GM06990 (cell line): ENCODE data around the gene CACNA1C.

Experiments used
- DNase-seq: peaks from one replicate; pipeline ENCODE4 v3.0.0-alpha.2; 2011; ENCODE audit not compliant: insufficient read length; ENCODE audit errors: extremely low read depth
- H3K27me3 ChIP-seq: replicated peaks from 2 replicates; pipeline ENCODE4 v1.6.0; 2011; ENCODE audit warnings: low read length; ENCODE audit not compliant: control insufficient read depth, insufficient read depth
- H3K36me3 ChIP-seq: 2 replicates; pipeline ENCODE4 v1.5.1; 2011; ENCODE audit warnings: low read length; ENCODE audit not compliant: control insufficient read depth, insufficient read depth
- H3K4me3 ChIP-seq: replicated peaks from 2 replicates; pipeline ENCODE4 v1.5.1; 2011; ENCODE audit warnings: low read depth, mild to moderate bottlenecking, control low read depth, low read length
- TF ChIP-seq, protein P1 (sequence below): IDR thresholded peaks from 2 replicates; pipeline ENCODE4 v1.5.1; 2011; ENCODE audit warnings: low read length, control low read depth, mild to moderate bottlenecking, inconsistent platforms; ENCODE audit not compliant: insufficient read depth, poor library complexity, severe bottlenecking

The CACNA1C gene

DNA sequence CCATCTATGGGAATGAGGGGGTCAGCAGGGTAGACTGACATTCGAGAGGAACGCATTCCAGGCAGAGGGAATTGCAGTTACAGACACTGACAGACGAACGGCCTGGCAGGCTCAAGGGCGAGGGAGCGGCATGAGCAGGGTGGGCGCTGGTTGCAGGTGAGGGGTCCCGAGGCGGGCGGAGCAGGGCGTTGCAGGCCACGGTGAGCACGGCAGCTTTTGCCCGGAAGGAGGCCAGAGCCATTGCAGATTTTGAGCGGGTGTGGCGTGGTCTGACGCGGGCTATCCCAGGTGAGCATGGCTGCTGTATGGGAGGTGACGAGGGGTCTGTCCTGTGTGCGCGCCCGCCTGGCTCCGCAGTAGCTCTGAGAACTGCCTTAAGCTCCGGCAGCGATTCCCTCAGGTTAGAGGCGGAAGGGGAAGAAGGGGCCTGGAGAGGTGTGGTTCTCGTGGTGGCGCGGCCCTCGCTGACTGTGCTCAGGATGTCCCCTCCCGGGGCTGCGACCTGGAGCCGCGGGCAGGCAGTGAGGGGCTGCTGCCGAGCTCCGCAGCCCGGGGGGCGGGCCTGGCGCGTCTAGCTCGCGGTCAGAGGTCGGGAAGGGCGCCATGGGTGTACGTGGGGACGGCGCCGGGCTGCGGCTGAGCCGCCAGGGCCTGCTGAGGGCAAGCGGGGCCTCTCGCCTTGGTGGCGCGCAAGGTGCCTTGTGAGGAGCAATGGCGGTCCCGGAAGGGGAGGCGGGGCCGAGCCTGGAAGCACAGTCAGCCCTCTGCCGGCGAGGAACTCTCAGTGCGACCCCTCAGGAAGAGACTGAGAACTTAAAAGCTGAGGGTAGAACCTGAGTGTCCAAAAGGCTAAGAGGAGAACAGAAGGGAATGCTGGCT is 177.1 kb downstream of the CACNA1C start:
- no peak for DNase-seq
- Histone ChIP-seq H3K36me3 (no peaks in the 10 kb centered on the region), H3K27me3 (no peaks in the 10 kb centered on the region), H3K4me3 (no peak overlapping the region)
- TF ChIP-seq, protein P1, sequence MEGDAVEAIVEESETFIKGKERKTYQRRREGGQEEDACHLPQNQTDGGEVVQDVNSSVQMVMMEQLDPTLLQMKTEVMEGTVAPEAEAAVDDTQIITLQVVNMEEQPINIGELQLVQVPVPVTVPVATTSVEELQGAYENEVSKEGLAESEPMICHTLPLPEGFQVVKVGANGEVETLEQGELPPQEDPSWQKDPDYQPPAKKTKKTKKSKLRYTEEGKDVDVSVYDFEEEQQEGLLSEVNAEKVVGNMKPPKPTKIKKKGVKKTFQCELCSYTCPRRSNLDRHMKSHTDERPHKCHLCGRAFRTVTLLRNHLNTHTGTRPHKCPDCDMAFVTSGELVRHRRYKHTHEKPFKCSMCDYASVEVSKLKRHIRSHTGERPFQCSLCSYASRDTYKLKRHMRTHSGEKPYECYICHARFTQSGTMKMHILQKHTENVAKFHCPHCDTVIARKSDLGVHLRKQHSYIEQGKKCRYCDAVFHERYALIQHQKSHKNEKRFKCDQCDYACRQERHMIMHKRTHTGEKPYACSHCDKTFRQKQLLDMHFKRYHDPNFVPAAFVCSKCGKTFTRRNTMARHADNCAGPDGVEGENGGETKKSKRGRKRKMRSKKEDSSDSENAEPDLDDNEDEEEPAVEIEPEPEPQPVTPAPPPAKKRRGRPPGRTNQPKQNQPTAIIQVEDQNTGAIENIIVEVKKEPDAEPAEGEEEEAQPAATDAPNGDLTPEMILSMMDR, result no peak

DNA sequence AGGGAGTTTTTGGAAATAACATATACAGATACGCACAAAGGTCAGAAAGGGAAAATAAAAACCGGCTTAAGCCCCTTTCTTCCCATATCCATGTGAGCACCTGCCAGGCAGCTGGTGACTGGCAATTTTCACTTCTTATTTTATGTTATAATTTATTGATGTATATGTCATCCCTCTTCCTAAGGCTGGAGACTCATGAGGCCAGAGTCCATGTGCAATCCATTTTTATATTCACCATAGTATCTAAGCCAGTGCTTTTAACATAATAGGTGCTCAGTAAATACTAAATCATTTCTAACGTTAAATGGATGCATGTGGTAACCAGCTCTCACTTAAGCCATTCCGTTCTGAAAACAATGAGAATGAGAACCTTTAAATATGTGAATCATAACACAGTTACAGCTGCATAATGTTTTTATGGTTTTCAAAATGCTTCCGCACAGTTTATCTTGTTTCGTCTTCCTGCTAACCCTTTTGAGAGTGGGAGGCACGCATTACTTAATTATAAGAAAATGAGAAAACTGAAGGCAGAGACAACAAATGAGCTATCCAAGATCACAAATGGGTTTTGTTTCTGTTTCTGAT is 178.3 kb downstream of the CACNA1C start:
- DNase-seq, result no peak
- no peaks in the 10 kb centered on the region for H3K36me3 ChIP-seq
- TF ChIP-seq, protein P1, result no peak
- H3K27me3 ChIP-seq, result no peaks in the 10 kb centered on the region
- H3K4me3 ChIP-seq, result no peak overlapping the region

DNA sequence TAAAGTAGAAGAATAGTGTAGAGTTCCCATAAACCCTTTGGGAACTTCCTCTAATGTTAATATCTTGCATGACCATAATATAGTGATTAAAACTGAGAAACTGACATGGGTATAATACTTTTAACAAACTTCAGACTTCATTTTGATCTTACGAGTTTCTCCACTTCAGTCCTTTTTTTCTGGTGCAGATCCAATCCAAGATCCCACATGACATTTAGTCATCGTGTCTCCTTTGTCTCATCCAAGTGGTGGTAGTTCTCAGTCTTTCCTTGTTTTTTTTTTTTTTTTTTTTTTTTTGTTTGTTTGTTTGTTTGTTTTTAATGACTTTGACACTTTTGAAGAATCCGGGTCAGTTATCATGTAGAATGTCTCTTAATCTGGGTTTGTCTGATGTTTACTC is 179.2 kb downstream of the CACNA1C start:
- no peak for DNase-seq
- H3K27me3 ChIP-seq, result no peaks in the 10 kb centered on the region
- no peak overlapping the region for H3K4me3 ChIP-seq
- H3K36me3 ChIP-seq, result no peaks in the 10 kb centered on the region
- TF ChIP-seq, protein P1, result no peak

DNA sequence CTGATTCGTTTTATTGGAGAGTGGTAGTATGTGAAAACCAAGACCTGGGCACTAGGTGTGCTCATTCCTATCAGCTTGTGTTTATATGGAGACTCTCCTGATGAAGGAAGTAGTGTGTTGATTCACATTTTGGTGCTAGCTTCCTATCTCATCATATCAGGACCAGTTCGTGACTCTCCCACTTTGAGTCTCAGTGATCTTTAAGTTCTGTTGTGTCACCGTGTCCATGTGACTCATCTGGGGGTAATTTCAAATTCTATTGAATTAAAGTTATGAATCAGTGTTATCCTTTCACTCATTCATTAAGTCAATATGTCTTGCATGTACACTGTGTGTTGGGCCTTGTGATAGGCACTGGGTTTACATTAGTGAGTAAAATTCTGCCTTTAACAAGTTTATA is 180.2 kb downstream of the CACNA1C start:
- TF ChIP-seq, protein P1, result no peak
- no peak for DNase-seq
- Histone ChIP-seq H3K4me3 (no peak overlapping the region), H3K27me3 (no peaks in the 10 kb centered on the region), H3K36me3 (no peaks in the 10 kb centered on the region)

DNA sequence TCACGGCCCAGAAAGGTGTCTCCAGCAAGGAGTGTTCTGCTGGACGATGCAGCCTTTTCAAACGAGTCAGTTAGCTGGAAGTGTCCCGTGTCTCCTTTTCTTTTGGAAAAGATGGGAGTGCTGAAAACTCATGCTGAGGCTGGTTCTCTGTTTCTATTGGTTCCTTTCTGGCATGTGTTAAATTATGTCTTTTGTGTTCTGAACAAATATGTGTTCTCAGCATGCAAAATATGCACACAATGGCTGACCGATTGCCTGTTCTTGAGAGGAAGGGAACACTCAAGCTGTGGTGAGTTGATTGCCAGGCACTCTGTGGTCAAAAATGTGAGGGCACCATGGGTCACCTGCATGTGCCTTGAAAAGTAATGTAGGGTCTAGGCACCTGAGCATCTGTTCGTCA is 181.3 kb downstream of the CACNA1C start:
- Histone ChIP-seq H3K36me3 (no peaks in the 10 kb centered on the region), H3K4me3 (no peak overlapping the region), H3K27me3 (no peaks in the 10 kb centered on the region)
- TF ChIP-seq, protein P1, result no peak
- no peak for DNase-seq
